Breast epithelium (tissue), 4 donors: ENCODE measurements around the gene CLTCL1. TPM values are rescaled to one million over a fixed set of nuclear protein-coding genes. Genes with fewer than 3 reads are reported as not detected.
"Not testable (repeated sequence)": the region's sequence is repeated elsewhere in the genome, so short reads cannot be mapped to it uniquely, and the experiment has no call there.

Experiments used
- DNase-seq, 2 donors: peaks; one replicate each; pipeline ENCODE4 v3.0.0-alpha.2; 2019; ENCODE audit warnings: low spot score in 2 of 2
- H3K27ac ChIP-seq, 2 donors: fragments of 200-600 bp; sonication (generic) in 1 of 2; one replicate each; pipeline ENCODE4 v1.5.1; 2016 to 2019; ENCODE audit warnings: mild to moderate bottlenecking in 1 of 2
- H3K27me3 ChIP-seq, 2 donors: fragments of 200-600 bp; sonication (generic) in 1 of 2; one replicate each; pipeline versions ENCODE4 v1.5.1 to v1.6.0; 2017 to 2019; ENCODE audit warnings: control low read depth in 1 of 2, mild to moderate bottlenecking in 1 of 2
- H3K36me3 ChIP-seq: fragments of 200-600 bp; one replicate; pipeline ENCODE4 v1.5.1; 2019
- H3K4me1 ChIP-seq, 2 donors: fragments of 200-600 bp; sonication (generic); one replicate each; pipeline ENCODE4 v1.5.1; 2016 to 2019; ENCODE audit warnings: control low read depth in 1 of 2
- H3K4me3 ChIP-seq, 3 donors: fragments of 200-600 bp; sonication (generic); 1 replicate in 2 of 3; 2 replicates in 1 of 3; pipeline ENCODE4 v1.5.1; 2016 to 2019; ENCODE audit warnings: mild to moderate bottlenecking in 3 of 3, moderate library complexity in 2 of 3
- H3K9me3 ChIP-seq, 2 donors: fragments of 200-600 bp; sonication (generic) in 1 of 2; one replicate each; pipeline ENCODE4 v1.5.1; 2016 to 2019; ENCODE audit warnings: control low read depth in 1 of 2
- POLR2A ChIP-seq: fragments of 450-650 bp; IDR thresholded peaks from one replicate; pipeline ENCODE4 v1.6.1; 2016; ENCODE audit warnings: antibody characterized with exemption, mild to moderate bottlenecking, moderate library complexity
- POLR2AphosphoS5 ChIP-seq, 3 donors: sonication (generic); formaldehyde crosslinking; IDR thresholded peaks; one replicate each; pipeline ENCODE4 v1.6.1; 2017; ENCODE audit warnings: antibody characterized with exemption in 3 of 3
- intact Hi-C: fragments of 100-400 bp; cut with DNase I; formaldehyde crosslinking; loops from one replicate; pipeline ENCODE4 v1.15.1; 2023; ENCODE audit warnings: low total_unique reads
- total RNA-seq, 3 donors: library from RNA; depleted of rRNA; stranded (reverse); fragments of >200 nt; gene quantifications; one replicate each; pipeline ENCODE4 v1.1.0, GENCODE V29; 2016
- TF ChIP-seq, protein P1 (sequence below), 3 donors: fragments of 450-650 bp; IDR thresholded peaks; one replicate each; pipeline ENCODE4 v1.5.1; 2016 to 2017; ENCODE audit warnings: antibody characterized with exemption in 3 of 3, mild to moderate bottlenecking in 3 of 3, moderate library complexity in 3 of 3

Gene CLTCL1
- total RNA-seq, 3 donors from 2014 or later: 2.8 to 27.0 (median 8.2) TPM

DNA sequence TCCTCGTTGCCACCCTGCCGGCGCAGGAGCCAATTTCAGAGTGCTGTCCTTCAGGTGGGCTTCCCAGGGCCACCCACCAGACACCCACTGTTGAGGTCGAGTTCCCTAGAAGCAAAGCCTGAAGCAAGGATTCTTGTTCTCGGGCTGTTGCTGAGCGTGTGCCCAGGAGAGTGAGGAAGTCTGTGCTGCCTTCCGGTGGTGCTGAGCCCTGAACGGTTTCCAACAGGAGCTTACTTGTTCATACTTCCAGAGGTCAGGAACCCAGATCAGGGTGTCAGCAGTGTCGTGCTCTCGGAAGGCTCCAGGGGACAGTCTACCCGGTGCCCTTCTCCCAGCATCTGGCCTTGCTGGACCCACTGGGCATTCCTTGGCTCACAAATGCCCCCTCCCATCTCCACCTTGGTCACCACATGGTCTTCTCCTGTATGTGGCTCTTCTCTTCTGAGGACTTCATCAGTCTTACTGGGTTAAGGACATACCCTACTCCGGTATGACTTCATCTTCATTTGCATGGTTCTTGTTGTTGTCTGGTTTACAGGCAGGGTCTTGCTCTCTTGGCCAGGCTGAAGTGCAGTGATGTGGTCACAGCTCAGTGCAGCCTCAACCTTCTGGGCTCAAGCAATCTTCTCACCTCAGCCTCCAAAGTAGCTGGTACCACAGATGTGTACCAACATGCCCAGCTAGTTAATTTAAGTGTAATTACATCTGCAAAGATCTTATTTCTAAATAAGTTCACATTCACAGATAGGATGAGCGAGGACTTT lies 124.2 kb downstream of the CLTCL1 start:
- no peak for DNase-seq
- Histone ChIP-seq H3K4me1 (no peaks in the 10 kb centered on the region), H3K9me3 (peaks cover 0 to 4% of the 10 kb centered on the region in 2 donors), H3K4me3 (no peak overlapping the region), H3K27me3 (peaks cover 5 to 38% of the 10 kb centered on the region in 2 donors), H3K27ac (no peak overlapping the region), H3K36me3 (no peaks in the 10 kb centered on the region)
- TF ChIP-seq POLR2AphosphoS5 (IDR thresholded peaks at IDR 0.05) (no peak), POLR2A (no peak)
- TF ChIP-seq, protein P1, sequence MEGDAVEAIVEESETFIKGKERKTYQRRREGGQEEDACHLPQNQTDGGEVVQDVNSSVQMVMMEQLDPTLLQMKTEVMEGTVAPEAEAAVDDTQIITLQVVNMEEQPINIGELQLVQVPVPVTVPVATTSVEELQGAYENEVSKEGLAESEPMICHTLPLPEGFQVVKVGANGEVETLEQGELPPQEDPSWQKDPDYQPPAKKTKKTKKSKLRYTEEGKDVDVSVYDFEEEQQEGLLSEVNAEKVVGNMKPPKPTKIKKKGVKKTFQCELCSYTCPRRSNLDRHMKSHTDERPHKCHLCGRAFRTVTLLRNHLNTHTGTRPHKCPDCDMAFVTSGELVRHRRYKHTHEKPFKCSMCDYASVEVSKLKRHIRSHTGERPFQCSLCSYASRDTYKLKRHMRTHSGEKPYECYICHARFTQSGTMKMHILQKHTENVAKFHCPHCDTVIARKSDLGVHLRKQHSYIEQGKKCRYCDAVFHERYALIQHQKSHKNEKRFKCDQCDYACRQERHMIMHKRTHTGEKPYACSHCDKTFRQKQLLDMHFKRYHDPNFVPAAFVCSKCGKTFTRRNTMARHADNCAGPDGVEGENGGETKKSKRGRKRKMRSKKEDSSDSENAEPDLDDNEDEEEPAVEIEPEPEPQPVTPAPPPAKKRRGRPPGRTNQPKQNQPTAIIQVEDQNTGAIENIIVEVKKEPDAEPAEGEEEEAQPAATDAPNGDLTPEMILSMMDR (IDR thresholded peaks at IDR 0.05): no peak
- intact Hi-C loops: no loop called here

DNA sequence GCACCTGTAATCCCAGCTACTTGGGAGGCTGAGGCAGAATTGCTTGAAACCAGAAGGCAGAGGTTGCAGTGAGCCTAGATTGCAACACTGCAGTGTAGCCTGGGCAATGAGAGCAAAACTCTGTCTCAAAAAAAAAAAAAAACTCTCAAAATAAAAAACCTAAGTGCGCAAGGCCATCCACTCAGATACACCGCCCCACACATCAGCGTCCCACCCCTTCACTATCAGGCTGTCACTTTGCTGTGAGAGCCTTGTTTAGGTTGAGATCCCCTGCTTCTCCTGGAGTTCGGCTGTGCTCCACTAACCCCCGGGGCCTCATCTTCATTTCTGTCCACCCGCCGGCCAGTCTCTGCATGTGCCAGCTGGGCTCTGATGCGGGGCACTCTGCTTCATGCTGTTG lies 125.1 kb downstream of the CLTCL1 start:
- Histone ChIP-seq H3K27ac (no peak overlapping the region), H3K4me3 (no peak overlapping the region), H3K9me3 (peaks cover 0 to 4% of the 10 kb centered on the region in 2 donors), H3K4me1 (no peaks in the 10 kb centered on the region), H3K36me3 (no peaks in the 10 kb centered on the region), H3K27me3 (peaks cover 5 to 38% of the 10 kb centered on the region in 2 donors)
- TF ChIP-seq, protein P1 (IDR thresholded peaks at IDR 0.05): no peak
- TF ChIP-seq POLR2AphosphoS5 (IDR thresholded peaks at IDR 0.05): no peak
- TF ChIP-seq POLR2A: no peak
- DNase-seq: no peak
- intact Hi-C loops: no loop called here

DNA sequence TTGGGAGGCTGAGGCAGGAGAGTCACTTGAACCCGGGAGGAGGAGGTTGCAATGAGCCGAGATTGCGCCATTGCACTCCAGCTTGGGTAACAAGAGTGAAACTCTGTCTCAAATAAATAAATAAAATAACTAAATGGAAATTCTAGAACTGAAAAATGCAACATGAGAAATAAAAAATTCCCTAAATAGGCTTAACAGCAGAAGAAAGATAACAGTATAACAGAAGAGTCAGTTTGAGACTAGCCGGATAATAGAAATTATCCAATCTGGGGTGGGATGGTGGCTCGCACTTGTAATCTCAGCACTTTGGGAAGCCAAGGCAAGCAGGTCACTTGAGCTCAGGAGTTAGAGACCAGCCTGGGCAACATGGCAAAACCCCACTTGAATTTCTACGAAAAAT lies 127.1 kb downstream of the CLTCL1 start:
- TF ChIP-seq, protein P1 (IDR thresholded peaks at IDR 0.05): no peak
- no peak for TF ChIP-seq POLR2AphosphoS5 (IDR thresholded peaks at IDR 0.05)
- TF ChIP-seq POLR2A: no peak
- H3K27me3 ChIP-seq: peaks cover 4 to 39% of the 10 kb centered on the region in 2 donors
- DNase-seq: no peak

DNA sequence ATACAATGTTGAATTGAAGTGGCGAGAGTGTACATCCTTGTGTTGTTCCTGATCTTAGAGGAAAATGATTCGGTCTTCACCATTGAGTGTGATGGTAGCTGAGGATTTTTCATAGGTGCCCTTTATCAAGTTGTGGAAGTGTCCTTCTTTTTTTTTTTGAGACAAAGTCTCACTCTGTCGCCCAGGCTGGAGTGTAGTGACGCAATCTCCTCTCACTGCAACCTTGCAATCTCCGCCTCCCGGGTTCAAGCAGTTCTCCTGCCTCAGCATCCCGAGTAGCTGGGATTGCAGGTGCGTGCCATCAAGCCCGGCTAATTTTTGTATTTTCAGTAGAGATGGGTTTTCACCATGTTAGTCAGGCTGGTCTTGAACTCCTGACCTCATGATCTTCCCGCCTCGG lies 132.9 kb downstream of the CLTCL1 start:
- H3K4me3 ChIP-seq, H3K9me3 ChIP-seq, H3K4me1 ChIP-seq, DNase-seq, H3K27ac ChIP-seq, H3K36me3 ChIP-seq, intact Hi-C loops: not testable (repeated sequence)
- peaks cover 0 to 15% of the 10 kb centered on the region in 2 donors for H3K27me3 ChIP-seq

More for the DNA sequence above, 127.1 kb downstream of the CLTCL1 start:
- intact Hi-C loops: no loop called here
- no peaks in the 10 kb centered on the region for H3K4me1 ChIP-seq
- no peak overlapping the region for H3K4me3 ChIP-seq
- H3K9me3 ChIP-seq: peaks cover 0 to 4% of the 10 kb centered on the region in 2 donors
- no peaks in the 10 kb centered on the region for H3K36me3 ChIP-seq
- H3K27ac ChIP-seq: no peak overlapping the region

DNA sequence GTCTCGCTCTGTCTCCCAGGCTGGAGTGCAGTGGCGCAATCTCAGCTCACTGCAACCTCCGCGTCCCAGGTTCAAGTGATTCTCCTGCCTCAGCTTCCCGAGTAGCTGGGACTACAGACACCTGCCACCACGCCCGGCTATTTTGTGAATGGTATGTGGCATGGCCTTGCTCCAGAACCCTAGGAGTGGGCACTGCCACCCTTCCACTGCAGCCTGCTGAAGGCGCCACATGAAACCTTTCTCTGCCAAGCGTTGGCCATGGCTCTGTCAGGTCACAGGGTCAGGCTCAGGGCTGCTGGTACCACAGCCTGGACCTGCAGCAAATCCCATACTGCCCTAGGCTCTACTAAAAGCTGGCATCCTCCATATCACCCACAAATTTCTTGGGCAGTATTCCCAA lies 135.4 kb downstream of the CLTCL1 start:
- peaks cover 1 to 38% of the 10 kb centered on the region in 2 donors for H3K27me3 ChIP-seq
- H3K36me3 ChIP-seq, DNase-seq, H3K4me1 ChIP-seq, intact Hi-C loops, H3K4me3 ChIP-seq, H3K27ac ChIP-seq, H3K9me3 ChIP-seq: not testable (repeated sequence)

DNA sequence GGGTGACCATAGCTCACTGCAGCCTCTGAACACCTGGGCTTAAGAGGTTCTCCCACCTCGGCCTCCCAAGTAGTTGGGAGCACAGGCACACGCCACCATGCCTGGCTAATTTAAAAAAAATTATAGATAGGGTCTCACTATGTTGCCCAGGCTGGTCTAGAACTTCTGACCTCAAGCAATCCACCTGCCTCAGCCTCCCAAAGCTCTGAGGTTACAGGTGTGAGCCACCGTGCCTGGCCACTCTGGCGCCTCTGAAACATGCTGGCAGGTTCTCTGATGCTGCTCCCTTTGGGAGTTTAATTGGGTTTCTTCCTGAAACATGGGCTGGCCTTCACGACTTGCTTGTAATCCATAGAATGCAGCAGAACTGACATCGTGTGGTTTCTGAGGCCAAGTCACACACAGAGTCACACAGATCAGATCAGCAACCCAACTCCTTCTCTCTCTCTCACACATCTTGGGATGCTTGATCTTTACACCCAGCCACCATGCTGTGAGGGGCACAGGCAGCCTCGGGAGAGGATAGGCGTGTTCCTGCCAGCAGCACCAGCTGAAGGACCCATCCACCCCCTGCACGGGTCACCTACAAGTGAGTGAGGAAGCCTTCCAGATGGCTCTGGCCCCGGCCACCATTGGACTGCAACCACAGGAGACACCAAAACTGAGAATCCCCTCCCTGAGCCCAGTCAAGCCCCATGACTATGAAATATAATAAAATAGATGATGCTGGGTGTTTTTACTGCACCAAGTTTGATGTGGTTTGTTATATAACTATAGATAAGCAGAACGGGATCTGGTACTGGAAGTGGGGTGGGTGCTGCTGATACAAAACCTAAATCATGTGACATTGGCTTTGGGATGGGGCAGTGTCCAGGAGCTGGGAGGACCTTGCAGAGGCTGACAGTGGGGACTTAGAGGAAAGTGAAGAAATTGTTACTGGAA lies 138.3 kb downstream of the CLTCL1 start:
- H3K36me3 ChIP-seq: no peaks in the 10 kb centered on the region
- H3K27me3 ChIP-seq: peaks cover 7 to 57% of the 10 kb centered on the region in 2 donors

More for the DNA sequence above, 138.3 kb downstream of the CLTCL1 start:
- DNase-seq: no peak
- intact Hi-C loops: no loop called here
- Histone ChIP-seq H3K9me3 (no peaks in the 10 kb centered on the region), H3K4me3 (no peak overlapping the region), H3K27ac (no peak overlapping the region), H3K4me1 (peaks cover 0 to 4% of the 10 kb centered on the region in 2 donors)
- TF ChIP-seq, protein P1 (IDR thresholded peaks at IDR 0.05): no peak
- TF ChIP-seq POLR2A: no peak
- no peak for TF ChIP-seq POLR2AphosphoS5 (IDR thresholded peaks at IDR 0.05)
